Hindlimb muscle (tissue), 1 donor: ENCODE data around the gene NTN4. TPM values are rescaled to one million over a fixed set of nuclear protein-coding genes. Genes with fewer than 3 reads are reported as not detected.
"Not testable (repeated sequence)": the region's sequence is repeated elsewhere in the genome, so short reads cannot be mapped to it uniquely, and the experiment has no call there.

Experiments
- DNase-seq: peaks from one replicate; pipeline ENCODE4 v3.0.0-alpha.2; 2013
- polyA plus RNA-seq: library from polyadenylated mRNA; unstranded; fragments of 120-200 nt; gene quantifications from one replicate; pipeline ENCODE4 v1.2.1, GENCODE V29; 2013; ENCODE audit not compliant: insufficient read length

The NTN4 gene
- polyA plus RNA-seq, 1 donor, result 40.7 TPM

GRCh38 chr12:95796225-95796981 lies 5.8 kb upstream of the NTN4 start:
- no peak for DNase-seq

- peak; percentile 16 for DNase-seq
Measured at GRCh38 chr12:95790917-95791849, 619 bp upstream of the NTN4 start.

GRCh38 chr12:95789126-95790032 lies 1.2 kb downstream of the NTN4 start:
- no peak for DNase-seq

- DNase-seq, result no peak
Measured at GRCh38 chr12:95788637-95789036, 1.9 kb downstream of the NTN4 start.

GRCh38 chr12:95787274-95787818 lies 3.2 kb downstream of the NTN4 start:
- DNase-seq, result no peak

GRCh38 chr12:95784915-95785314 lies 5.6 kb downstream of the NTN4 start:
- DNase-seq, result no peak

GRCh38 chr12:95784286-95784685 lies 6.3 kb downstream of the NTN4 start:
- no peak for DNase-seq

- DNase-seq, result not testable (repeated sequence)
Measured at GRCh38 chr12:95775466-95775865, 15.1 kb downstream of the NTN4 start.

GRCh38 chr12:95774311-95775045 lies 16.1 kb downstream of the NTN4 start:
- no peak for DNase-seq

- DNase-seq, result no peak
Measured at GRCh38 chr12:95773320-95773719, 17.2 kb downstream of the NTN4 start.

- DNase-seq, result no peak
Measured at GRCh38 chr12:95767703-95768102, 22.9 kb downstream of the NTN4 start.

GRCh38 chr12:95766356-95767019 lies 24.1 kb downstream of the NTN4 start:
- no peak for DNase-seq

GRCh38 chr12:95764848-95765247 lies 25.7 kb downstream of the NTN4 start:
- DNase-seq, result no peak

- peak; percentile 26 for DNase-seq
Measured at GRCh38 chr12:95763809-95764253, 26.7 kb downstream of the NTN4 start.

- no peak for DNase-seq
Measured at GRCh38 chr12:95762123-95762785, 28.3 kb downstream of the NTN4 start.

GRCh38 chr12:95760371-95760770 lies 30.2 kb downstream of the NTN4 start:
- DNase-seq, result no peak

- DNase-seq, result no peak
Measured at GRCh38 chr12:95759718-95760117, 30.8 kb downstream of the NTN4 start.

- DNase-seq, result no peak
Measured at GRCh38 chr12:95759039-95759438, 31.5 kb downstream of the NTN4 start.

GRCh38 chr12:95756362-95756761 lies 34.2 kb downstream of the NTN4 start:
- DNase-seq, result no peak

GRCh38 chr12:95755261-95755865 lies 35.2 kb downstream of the NTN4 start:
- DNase-seq, result no peak
